NK-92 treated with Interleukin-12 subunit alpha and Interleukin-12 subunit beta, amount 100 ng/mL, for 24 hours (cell line): Measurements from ENCODE around the gene WDR35.
"Not testable (repeated sequence)": the region's sequence is repeated elsewhere in the genome, so short reads cannot be mapped to it uniquely, and the experiment has no call there.

Experiments used
- DNase-seq: peaks from one replicate; lab custom pipeline; 2025; lab: John Stamatoyannopoulos, UW

The WDR35 gene

GRCh38 chr2:19937004-19937403 lies 52.9 kb downstream of the WDR35 start:
- DNase-seq = no peak

- no peak for DNase-seq
Observed at GRCh38 chr2:19936203-19936602, 53.7 kb downstream of the WDR35 start.

GRCh38 chr2:19933351-19933981 lies 56.4 kb downstream of the WDR35 start:
- no peak for DNase-seq

- no peak for DNase-seq
Observed at GRCh38 chr2:19932928-19933327, 57.0 kb downstream of the WDR35 start.

- no peak for DNase-seq
Observed at GRCh38 chr2:19929226-19929625, 60.7 kb downstream of the WDR35 start.

- not testable (repeated sequence) for DNase-seq
Observed at GRCh38 chr2:19927816-19928215, 62.1 kb downstream of the WDR35 start.

- not testable (repeated sequence) for DNase-seq
Observed at GRCh38 chr2:19924526-19924925, 65.4 kb downstream of the WDR35 start.

- DNase-seq = not testable (repeated sequence)
Observed at GRCh38 chr2:19922188-19922587, 67.7 kb downstream of the WDR35 start.

- DNase-seq = no peak
Observed at GRCh38 chr2:19916385-19916950, 73.4 kb downstream of the WDR35 start.

GRCh38 chr2:19914266-19914975 lies 75.5 kb downstream of the WDR35 start:
- DNase-seq = no peak

- no peak for DNase-seq
Observed at GRCh38 chr2:19911808-19912509, 77.9 kb downstream of the WDR35 start.

GRCh38 chr2:19902216-19902740 lies 87.6 kb downstream of the WDR35 start:
- no peak for DNase-seq

- DNase-seq = peak; percentile 79
Observed at GRCh38 chr2:19901442-19902215, 88.3 kb downstream of the WDR35 start, which contains the start of gene TTC32. TTC32 (minus strand) TSS chr2:19901983; CDS start chr2:19901854, 129 bp downstream.

- DNase-seq = no peak
Observed at GRCh38 chr2:19900931-19901441, 88.9 kb downstream of the WDR35 start.

- no peak for DNase-seq
Observed at GRCh38 chr2:19899985-19900930, 89.6 kb downstream of the WDR35 start.

- no peak for DNase-seq
Observed at GRCh38 chr2:19898592-19899329, 91.1 kb downstream of the WDR35 start.

GRCh38 chr2:19897623-19898245 lies 92.2 kb downstream of the WDR35 start:
- no peak for DNase-seq

GRCh38 chr2:19895535-19895934 lies 94.4 kb downstream of the WDR35 start:
- no peak for DNase-seq
